Activated CD4-positive, CD25-positive, alpha-beta regulatory T cell (primary cell): ENCODE data around the gene NHLRC1.

Experiments used
- DNase-seq, 4 experiments: peaks; one replicate each; lab custom pipeline; 2025; lab: John Stamatoyannopoulos, UW

The NHLRC1 gene

GRCh38 chr6:18139935-18140621 is 17.6 kb upstream of the NHLRC1 start:
- no peak for DNase-seq

DNA sequence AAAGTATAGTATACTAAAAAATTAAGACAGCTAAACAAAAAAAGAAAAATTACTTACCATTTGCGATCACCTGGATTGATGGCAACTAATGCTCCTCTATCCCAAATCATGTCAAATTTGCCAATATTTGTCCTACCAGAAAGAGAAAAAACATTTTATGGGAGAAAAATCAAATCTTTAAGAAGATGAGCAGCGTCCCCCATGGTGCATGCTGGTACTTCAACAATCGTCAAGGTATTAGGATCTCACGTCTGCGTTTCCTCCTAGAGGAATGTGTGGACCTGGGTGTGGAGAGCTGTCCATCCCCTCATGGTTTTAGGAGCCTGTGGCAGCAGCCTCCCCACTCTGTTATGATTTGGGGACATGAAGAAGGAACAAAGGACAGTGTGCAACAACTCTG is 16.4 kb upstream of the NHLRC1 start:
- no peak for DNase-seq

DNA sequence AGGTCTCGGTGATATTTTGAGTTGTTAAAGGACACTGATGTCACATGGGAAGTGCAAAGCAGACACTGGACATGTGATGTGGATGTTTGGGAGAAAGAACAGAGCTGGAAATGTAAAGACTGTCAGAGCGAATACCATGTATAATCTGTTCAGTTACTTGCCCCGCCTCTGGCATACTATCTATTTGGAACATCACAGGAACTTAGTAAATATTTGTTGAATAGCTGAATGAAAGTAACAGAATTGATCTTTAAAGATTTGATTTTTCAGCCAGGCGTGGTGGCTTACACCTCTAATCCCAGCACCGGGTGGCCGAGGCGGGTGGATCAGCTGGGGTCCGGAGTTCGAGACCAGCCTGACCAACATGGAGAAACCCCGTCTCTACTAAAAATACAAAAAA is 13.8 kb upstream of the NHLRC1 start:
- no peak for DNase-seq

DNA sequence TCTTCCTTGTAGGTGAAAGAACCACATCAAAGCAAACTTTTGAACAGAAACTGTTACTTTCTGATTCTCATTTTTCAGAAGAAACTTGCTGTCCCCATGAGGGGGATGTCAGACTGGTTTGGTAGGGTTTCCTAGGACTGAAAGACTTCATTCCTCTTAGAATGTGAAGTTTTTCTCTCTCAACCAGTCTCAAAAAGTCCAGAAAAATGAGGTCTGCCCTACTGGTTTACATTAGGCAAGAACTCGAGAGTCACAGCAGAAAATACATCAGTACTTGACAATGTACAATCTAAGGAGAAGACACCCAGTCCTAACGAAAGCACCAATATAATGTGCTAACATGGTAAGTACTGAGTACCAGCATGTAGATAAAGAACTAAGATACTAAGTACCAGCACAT is 12.7 kb upstream of the NHLRC1 start:
- DNase-seq = no peak

GRCh38 chr6:18132346-18132745 is 9.9 kb upstream of the NHLRC1 start:
- no peak for DNase-seq

GRCh38 chr6:18126121-18126520 is 3.6 kb upstream of the NHLRC1 start:
- DNase-seq = no peak

- DNase-seq = no peak
These were observed 823 bp downstream of the NHLRC1 start for GRCh38 chr6:18121580-18122127.

GRCh38 chr6:18119236-18119635 is 3.2 kb downstream of the NHLRC1 start:
- DNase-seq = no peak

DNA sequence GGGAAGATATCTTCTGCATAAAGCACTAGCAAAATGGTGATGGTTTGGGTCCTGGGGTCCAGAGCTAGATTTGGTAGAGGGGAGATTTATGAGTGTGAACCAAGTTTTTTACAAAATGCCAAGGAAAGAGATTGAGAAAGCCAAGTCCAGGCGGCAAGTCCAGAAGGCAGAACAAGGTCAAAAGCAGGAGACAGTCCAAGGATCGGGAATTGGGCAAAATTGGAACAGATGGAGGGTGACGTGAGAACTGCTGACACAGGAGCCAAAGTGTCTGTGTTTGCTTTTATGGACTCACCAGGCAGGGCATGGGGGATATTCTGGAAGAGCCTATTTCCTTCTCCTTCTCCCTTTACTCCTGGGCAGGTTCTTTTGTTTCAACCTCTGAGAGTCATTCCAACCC is 4.1 kb downstream of the NHLRC1 start:
- no peak for DNase-seq

- no peak for DNase-seq
These were observed 5.3 kb downstream of the NHLRC1 start for GRCh38 chr6:18117136-18117535.

DNA sequence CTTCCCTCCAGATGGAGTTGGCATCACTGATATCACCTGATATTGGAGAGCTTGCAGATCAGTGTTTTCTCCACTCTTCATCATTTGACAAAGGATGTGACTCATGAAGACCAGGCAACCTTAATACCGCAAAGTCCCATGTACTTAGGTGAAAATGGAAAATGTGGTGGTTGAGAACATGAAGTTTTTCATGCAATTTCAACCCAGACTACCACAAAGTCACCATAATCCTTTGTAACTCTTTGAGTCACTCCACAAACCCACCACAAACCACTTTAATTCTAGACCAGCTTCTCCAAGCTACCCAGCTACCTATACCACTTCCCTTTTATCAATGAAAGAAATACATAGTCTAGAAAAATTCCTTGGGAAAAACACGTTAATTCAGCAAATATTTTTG is 7.1 kb downstream of the NHLRC1 start:
- no peak for DNase-seq

DNA sequence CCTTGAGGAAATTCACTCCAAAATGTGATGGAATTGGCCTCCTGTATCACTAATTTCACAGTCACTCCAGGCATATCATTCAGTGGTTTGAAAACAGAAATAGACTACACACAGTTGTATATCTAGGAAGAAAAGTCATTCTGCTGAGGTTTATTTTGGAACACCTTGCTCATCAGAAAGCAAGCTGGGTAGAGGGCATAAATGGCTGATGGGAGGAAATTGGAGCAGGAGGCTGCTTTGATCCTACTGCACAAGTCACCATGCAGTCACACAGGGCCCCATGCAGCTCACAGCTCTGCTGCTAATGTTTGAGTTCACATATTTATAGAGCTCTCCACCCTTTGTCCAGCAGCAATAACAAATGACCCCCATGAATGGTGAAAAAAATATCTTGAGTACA is 12.3 kb downstream of the NHLRC1 start:
- DNase-seq = no peak

DNA sequence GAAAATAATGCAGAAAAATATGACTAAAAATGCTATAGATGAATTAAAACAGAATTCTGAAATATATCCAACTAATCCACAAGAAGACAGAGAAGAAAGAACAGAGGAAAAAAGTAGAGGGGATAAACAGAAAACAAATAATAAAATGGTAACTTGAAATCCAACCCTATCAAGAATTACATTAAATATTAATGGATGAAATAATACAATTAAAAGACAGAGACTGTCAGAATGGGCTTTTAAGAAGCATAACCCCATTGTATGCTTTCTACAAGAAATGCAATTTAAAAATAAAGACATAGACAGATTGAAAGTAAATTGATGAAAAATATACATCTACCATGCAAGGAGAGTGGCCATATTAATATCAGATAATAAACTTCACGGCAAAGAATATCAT is 15.4 kb downstream of the NHLRC1 start:
- DNase-seq = no peak

GRCh38 chr6:18102783-18103509 is 19.5 kb downstream of the NHLRC1 start:
- no peak for DNase-seq

DNA sequence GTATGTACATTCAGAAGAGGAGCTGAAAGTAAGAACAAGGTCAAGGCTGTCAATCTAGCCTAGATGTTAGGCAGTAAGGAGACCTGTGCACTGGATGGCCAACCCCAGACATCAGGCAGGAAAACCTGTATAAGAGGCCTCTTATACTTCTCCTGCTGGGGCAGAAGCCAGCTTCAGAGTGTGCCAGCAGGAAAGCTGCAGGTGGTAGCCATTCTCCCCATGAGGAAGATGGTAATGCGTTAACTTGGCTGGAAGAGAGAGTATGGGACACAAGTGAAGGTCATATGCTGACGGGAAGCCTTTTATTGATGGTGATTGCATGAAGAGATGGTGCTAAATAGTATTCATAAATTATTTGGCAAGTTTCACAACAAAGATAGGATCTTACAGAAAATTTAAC is 20.6 kb downstream of the NHLRC1 start:
- DNase-seq = no peak

- DNase-seq = no peak
These were observed 21.2 kb downstream of the NHLRC1 start for GRCh38 chr6:18101271-18101670.

- DNase-seq = no peak
These were observed 22.2 kb downstream of the NHLRC1 start for GRCh38 chr6:18100296-18100695.

GRCh38 chr6:18099511-18099910 is 23.0 kb downstream of the NHLRC1 start:
- DNase-seq = no peak

GRCh38 chr6:18096423-18096822 is 26.1 kb downstream of the NHLRC1 start:
- no peak for DNase-seq

- DNase-seq = no peak
These were observed 31.1 kb downstream of the NHLRC1 start for GRCh38 chr6:18091382-18091781.

GRCh38 chr6:18090349-18090786 is 32.1 kb downstream of the NHLRC1 start:
- DNase-seq = no peak

- no peak for DNase-seq
These were observed 33.8 kb downstream of the NHLRC1 start for GRCh38 chr6:18088419-18089296.
